ENCODE measurements around the gene MMP10. TPM values are rescaled to one million over a fixed set of nuclear protein-coding genes. Genes with fewer than 3 reads are reported as not detected.

The MMP10 gene
- 0.74 to 1.4 TPM (median 1.3 TPM) in 5 replicates for total RNA-seq (2022; extraction: Qiagen RNA extraction; ENCODE audit: low read depth)

DNA sequence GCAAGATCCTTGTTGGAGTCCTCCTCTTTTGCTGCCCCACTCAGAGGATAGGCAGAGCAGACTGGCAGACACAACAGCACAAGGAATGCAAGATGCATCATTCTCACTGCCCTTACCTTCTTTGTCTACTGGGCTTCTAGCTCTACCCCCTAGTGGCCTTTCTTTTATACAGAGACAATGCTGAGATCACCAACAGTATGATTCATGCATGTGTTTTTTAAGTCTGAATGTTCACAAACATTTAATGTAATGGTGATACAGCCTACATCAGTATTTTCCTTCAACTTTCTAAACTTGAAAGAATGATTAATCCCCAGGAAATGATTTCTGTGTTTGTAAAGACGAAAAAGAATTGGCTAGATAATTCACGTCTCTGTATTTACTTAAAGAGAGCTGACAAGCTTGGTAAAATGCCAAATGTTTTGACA lies at the start of gene MMP10:
MMP10 (minus strand) TSS at position 138 of the 428 bp plus-strand sequence; CDS start at position 101, 37 bp downstream.

DNA sequence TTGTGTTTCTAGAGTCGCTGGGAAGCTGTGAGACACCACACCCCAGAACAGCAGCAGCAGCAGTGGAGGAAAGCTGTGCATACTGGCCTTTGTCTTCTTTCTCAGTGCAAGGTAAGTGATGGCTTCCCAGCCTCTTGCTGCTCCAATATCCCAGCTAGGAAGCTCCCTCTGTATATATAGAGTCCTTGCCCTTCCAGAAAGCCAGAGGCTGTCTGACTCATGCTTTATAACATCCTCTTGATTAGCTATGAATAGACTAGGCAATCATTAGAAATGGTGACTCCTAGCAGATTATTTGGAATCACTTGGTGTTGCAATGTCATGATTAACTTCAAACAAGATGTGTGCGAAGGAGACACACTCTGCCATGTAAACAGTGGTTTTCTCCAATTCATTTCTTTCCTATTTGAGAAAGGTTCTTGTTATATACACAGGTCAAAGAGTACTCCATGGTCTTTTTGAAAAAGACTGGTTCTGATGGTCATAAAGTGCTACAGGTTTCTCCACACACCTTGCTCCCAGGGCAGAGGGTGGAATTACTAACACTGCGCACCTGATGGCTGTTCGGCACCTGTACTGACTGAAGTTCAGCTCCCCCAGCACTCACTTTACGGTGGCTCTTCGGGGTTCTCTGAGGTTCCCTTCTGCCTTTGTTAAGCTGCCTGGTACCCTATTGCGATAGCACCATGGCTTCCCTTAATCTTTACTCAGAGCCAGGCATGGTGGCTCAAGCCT lies 17.8 kb upstream of the MMP10 start, which contains the start of gene MMP1:
MMP1 (minus strand) TSS at position 149 of the 735 bp plus-strand sequence; CDS start at position 81, 68 bp downstream.

DNA sequence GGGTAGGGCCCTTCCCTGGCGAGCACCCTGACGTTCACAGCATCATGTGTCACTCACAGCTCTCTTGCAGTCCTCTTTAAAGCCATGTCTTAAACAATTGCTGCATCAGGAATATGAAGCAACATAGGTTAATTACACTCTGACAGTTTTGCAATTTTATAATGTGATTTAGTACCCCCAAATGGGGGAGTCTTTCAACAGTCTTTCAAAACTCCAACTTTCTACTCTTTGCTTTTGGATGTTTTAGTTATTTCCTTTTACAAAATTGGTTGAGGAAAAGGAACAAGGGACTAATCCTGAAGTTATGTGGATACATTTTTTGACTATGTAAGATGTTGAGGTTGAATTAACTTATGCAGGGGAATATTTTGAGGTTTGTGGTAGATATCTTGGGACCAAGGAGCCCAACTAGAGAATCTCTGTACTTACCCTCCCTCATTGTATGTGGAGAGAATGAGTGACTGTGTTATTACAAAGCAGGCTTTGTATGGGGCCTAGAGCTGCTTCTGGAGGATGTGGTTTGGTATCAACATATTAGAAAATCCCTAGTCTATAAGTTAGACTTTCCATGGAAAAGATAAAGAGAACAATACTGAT lies 55.4 kb downstream of the MMP10 start, which contains the start of gene MMP8:
MMP8 (minus strand) TSS at position 51 of the 597 bp plus-strand sequence. CDS start 99 bp downstream, outside the sequence.

Other genes starting within 250 kb of the MMP10 start
- gene MMP7, start 249.9 kb downstream of the MMP10 start, total RNA-seq (2022; extraction: Qiagen RNA extraction; ENCODE audit: low read depth), result 22.9 to 34.4 TPM (median 26.2 TPM) in 5 replicates
- gene MMP20, start 155.3 kb downstream of the MMP10 start, total RNA-seq (2022; extraction: Qiagen RNA extraction; ENCODE audit: low read depth), result not detected in 5 replicates
- gene MMP27, start 74.9 kb downstream of the MMP10 start, total RNA-seq (2022; extraction: Qiagen RNA extraction; ENCODE audit: low read depth), result not detected in 5 replicates
- gene MMP8, start 55.7 kb downstream of the MMP10 start, total RNA-seq (2022; extraction: Qiagen RNA extraction; ENCODE audit: low read depth), result not detected in 5 replicates
- gene MMP1, start 17.5 kb upstream of the MMP10 start, total RNA-seq (2022; extraction: Qiagen RNA extraction; ENCODE audit: low read depth), result 0.85 to 1.6 TPM (median 1.4 TPM) in 5 replicates
- gene MMP3, start 63.0 kb upstream of the MMP10 start, total RNA-seq (2022; extraction: Qiagen RNA extraction; ENCODE audit: low read depth), result 0.08 to 0.13 TPM (median 0.11 TPM) in 5 replicates
- 0.05 to 0.18 TPM (median 0.06 TPM) in 4 of 5 replicates, not detected in the other for gene MMP12, start 94.4 kb upstream of the MMP10 start, total RNA-seq (2022; extraction: Qiagen RNA extraction; ENCODE audit: low read depth)
- 0.05 TPM in 1 of 5 replicates, not detected in the others for gene MMP13, start 175.1 kb upstream of the MMP10 start, total RNA-seq (2022; extraction: Qiagen RNA extraction; ENCODE audit: low read depth)

Data from A549 treated with DMSO at 1 μM for 4 hours (cell line).